Hippocampal formation (tissue), 2 donors: ENCODE data around the gene WDTC1.
"Not testable (repeated sequence)": the region's sequence is repeated elsewhere in the genome, so short reads cannot be mapped to it uniquely, and the experiment has no call there.

ENCODE experiments used
- DNase-seq, 2 donors: peaks; one replicate each; lab custom pipeline; 2025; lab: John Stamatoyannopoulos, UW

WDTC1 gene

DNA sequence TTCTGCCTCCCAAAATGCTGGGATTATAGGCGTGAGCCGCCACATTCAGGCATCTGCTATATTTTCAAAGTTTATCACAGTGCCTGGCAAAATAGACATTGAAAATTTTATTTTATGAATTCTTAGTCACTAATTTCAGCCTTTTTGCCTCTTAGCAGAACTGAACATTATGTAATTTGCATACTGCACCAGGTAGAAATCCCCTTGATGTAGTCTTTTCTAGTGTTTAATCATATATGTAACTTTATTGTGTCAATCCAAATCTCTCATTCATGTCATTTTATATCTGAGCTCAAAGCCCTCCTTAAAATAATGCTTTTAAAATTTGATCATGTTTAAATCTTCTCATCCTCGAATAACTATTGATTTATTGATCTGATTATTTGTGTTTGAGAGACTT lies 19.2 kb downstream of the WDTC1 start:
- DNase-seq: no peak

DNA sequence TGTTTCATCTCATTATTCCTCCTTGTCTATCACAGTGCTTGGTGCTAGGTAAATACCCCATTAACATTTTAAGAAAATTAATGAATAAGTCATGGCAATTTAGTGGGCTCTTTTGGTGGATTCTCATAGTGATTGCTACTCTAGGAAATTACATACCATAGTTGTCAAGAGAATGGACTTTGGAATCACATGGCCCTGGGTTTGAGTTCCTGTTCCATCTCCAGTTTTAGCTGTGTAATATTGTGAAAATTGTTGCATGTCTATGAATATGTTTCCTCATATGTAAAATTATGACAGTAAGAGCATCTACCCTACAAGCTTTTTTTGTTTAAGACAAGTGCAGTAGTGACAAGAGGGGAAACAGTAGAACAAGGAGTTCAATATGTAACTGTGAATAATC lies 20.7 kb downstream of the WDTC1 start:
- no peak for DNase-seq

DNA sequence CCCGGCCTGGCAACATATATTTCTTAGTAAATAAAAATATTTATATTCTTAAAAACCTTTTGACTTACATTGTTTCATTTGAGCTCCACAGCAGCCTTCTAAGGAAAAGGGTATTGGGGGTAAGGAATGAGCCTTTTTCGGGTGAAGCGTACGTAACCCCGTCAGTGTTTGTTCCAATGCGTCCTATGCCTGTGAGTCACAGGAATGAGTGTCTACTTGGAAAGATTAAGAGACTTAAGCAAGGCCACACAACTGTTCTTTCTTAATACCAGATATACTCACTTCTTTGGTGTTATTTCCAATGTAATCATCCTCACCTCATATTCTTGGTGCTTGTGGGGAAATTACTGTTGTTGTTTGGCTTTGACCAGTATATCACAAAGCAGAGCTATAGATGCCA lies 22.7 kb downstream of the WDTC1 start:
- DNase-seq: no peak

DNA sequence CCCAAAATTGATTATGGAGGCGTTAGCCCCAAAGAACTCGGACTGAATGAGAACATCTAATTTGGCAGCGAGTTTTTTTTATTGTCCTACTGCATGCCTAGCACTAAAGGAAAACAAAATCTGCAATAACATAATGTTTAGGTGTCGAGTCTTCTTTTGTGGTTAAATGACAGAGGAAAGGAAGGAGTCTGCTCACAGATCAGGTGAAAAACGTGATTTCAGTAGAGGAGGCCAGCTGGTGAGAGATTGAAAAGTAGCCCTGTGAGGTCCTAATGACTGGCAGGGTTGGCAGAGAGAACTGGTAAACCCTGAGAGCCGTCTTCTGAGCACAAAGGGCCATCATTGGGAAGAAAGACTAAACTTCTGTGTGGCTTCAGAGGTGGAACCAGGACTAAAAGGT lies 24.2 kb downstream of the WDTC1 start:
- DNase-seq: no peak

DNA sequence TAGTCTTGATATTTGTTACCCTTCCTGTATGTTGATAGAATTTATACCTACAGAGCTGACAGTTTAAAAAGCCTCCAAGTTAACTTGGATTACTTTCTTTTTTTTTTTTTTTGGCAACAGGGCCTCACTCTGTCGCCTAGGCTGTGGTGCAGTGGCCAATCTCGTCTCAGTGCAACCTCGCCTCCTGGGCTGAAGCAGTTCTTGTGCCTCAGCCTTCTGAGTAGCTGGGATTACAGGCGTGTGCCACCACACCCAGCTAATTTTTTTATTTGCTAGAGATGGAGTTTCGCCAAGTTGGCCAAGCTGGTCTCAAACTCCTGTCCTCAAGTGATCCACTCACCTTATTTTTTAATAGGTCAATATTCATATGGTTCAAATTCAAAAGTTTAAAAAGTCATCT lies 32.7 kb downstream of the WDTC1 start:
- DNase-seq: no peak

DNA sequence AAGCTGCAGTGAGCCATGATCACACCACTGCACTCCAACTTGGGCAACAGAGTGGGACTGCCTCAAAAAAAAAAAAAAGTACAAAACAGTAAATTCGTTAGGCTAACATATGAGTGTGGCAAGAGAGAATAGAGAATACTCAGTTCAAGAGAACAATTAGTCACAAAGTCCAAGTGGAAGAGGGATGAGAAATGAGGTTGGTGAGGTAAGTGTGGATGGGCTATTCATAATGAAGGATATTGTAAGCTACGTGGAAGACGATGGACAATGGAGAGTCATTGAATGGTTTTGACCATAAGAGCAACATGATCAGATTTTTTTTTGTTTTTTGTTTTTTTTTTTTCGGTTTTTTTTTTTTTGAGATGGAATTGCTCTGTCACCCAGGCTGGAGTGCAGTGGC lies 34.8 kb downstream of the WDTC1 start:
- no peak for DNase-seq

DNA sequence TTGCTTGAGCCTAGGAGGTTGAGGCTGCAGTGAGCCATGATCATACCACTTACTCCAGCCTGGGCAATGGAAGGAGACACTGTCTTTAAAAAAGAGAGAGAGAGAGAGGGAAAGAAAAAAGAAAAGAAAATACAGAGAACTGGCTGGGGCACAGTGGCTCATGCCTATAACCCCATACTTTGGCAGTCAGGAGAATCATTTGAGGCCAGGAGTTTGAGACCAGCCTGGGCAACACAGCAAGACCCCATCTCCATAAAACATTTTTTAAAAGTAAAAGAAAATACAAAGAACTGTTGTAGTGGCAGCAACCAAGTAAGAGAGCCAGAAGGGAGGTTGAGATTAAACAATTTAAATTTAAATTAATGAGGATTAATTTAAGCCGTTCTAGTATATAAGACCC lies 39.8 kb downstream of the WDTC1 start:
- no peak for DNase-seq

DNA sequence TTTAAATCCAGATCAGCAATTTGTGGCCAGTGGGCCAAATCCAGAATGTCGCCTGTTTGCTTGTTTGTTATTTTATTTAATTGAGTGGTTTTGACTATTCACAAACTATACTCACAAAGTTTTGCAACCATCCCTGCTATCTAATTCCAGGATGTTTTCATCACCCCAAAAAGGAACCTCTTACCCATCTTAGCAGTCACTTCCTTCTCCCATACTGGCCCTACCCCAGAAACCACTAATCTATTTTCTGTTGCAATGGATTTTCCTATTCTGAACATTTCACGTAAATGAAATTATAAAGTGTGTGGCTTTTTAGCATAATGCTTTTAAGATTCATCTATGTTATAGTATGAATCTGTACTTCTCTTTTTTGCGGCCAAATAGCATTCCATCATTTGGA lies 41.3 kb downstream of the WDTC1 start:
- no peak for DNase-seq

DNA sequence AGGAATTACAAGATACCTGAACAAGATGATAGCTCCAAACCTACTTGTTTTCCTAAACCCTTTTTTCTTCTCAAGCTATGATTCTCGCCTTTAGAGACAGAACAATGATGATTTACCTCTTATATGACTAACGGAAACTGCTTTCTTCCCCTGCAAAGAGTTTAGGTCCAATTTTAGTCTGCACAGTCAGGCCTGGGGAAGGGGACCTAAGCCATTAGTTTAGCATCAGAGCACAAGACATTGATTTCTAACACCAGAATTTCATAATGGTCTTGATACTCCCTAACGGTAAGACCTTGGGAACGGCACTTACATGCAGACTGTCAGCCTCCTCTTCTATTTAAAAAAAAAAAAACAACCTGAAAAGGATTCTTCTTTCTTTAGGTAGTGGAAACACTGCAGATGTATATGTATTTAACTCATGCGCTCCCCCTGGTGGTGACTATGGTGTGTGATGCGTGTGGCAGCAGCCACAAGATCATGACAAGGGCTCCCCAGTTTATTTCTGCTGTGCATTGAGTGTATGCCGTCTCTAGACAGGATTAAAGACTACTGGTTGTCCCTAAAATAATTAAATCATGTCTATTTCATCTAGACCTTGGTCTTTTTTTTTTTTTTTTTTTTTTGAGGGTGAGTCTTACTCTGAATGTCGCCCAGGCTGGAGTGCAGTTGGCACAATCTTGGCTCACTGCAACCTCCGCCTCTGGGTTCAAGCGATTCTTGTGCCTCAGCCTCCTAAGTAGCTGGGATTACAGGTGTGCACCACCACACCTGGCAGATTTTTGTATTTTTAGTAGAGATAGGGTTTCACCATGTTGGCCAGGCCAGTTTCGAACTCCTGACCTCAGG lies 50.2 kb downstream of the WDTC1 start:
- DNase-seq: peak; percentile 46 to 67

DNA sequence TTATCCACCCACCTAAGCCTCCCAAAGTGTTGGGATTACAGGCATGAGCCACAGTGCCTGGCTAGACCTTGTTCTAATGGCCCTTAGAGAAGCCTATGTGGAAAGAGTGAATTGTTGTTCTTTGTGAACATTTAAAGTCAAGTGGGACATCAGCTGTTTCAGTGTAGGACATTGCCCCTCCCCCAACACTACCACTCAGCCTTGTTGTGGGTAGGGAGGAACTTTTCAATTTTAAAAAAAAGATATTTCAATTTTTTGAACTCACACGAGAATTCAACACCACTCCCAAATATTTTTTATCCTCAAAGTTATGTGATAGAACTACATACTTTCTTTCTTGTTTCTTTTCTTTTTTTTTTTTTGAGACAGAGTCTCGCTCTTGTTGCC lies 50.8 kb downstream of the WDTC1 start:
- DNase-seq: no peak

DNA sequence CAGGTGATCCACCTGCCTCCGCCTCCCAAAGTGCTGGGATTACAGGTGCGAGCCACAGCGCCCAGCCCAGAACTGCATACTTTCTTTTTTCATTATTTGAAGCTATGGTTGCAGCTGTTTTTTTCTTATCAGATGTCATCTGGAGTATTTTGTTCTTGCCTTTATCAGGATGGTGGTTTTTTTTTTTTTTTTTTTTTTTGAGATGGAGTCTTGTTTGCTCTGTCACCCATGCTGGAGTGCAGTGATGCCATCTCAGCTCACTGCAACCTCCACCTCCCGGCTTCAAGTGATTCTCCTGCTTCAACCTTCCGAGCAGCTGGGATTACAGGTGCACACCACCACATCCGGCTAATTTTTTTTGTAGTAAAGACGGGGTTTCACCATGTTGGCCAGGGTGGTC lies 51.4 kb downstream of the WDTC1 start:
- DNase-seq: not testable (repeated sequence)

DNA sequence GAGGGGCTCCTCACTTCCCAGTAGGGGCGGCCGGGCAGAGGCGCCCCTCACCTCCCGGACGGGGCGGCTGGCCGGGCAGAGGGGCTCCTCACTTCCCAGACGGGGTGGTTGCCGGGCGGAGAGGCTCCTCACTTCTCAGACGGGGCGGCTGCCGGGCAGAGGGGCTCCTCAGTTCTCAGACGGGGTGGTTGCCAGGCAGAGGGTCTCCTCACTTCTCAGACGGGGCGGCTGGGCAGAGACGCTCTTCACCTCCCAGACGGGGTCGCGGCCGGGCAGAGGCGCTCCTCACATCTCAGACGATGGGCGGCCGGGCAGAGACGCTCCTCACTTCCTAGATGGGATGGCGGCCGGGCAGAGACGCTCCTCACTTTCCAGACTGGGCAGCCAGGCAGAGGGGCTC lies 54.7 kb downstream of the WDTC1 start:
- not testable (repeated sequence) for DNase-seq

DNA sequence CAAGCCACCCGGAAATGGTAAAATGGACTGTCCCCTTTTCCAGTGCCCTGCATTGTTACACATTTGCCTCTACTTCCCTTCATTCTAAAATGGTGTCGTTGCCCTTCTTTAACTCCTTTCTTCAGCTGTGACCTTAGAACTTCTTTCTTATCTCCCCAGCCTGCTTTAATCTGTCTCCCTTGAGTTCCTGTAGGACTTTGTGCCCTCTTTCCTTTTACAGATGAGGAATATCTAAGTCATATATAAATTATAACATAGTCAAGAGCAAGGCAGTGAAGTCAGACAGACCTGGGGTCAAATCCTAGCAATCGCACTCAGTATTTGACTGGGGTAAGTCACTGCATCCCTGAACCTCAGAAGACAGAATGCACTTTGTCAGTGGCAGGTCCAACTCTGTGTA lies 56.1 kb downstream of the WDTC1 start:
- DNase-seq: no peak

DNA sequence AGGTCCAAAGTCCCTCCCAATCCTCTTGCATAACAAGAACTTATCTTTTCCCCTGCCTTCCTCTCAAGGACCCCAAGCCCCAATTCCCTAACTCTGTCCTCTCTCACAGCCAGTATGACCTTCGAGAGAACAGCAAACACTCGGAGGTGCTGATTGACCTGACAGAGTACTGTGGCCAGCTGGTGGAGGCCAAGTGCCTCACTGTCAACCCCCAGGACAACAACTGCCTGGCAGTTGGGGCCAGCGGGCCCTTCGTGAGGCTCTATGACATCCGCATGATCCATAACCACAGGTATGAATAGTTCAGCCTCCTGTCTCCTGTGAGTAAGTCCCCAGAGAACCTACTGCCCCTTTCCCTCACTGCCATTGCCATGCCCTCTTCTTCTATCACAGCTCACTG lies 57.7 kb downstream of the WDTC1 start:
- DNase-seq: no peak

DNA sequence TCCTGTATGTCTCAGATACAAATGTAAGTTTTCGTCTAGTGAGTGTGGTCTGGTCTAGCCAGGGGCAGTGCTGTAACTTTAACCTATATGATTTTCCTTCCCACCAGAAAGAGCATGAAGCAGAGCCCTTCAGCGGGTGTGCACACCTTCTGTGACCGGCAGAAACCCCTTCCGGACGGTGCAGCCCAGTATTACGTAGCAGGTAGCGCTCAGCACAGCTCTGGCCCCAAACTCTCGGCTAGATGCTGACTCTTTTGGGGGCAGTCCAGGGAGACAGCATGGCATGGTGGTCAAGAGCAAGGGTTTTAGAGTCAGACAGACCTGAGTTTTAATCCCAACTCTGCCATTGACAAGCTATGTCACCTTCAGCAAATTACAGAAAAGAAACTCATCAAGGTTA lies 59.5 kb downstream of the WDTC1 start:
- DNase-seq: no peak

DNA sequence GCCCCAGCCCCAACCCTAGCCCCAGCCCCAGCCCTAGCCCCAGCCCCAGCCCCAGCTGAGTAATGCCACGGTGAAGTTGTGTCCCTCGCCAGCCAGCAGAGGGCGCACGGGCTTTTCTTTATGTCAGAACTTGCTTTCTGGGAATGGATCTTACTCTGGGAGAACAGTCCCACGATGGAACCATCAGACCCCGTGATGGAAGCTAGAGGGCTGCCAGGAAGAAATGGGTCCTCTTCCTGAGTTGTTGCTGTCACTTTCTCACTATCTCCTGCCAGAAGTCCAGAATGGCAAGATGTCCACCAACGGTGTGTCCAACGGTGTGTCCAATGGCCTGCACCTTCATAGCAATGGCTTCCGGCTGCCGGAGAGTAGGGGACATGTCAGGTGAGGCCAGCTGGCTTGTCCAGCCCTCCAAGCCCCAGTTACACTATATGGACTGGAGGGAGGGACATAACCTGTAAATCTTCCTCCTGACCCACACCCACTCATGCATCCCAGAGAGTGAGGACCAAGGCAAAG lies 62.4 kb downstream of the WDTC1 start:
- DNase-seq: peak; percentile 20 to 52

DNA sequence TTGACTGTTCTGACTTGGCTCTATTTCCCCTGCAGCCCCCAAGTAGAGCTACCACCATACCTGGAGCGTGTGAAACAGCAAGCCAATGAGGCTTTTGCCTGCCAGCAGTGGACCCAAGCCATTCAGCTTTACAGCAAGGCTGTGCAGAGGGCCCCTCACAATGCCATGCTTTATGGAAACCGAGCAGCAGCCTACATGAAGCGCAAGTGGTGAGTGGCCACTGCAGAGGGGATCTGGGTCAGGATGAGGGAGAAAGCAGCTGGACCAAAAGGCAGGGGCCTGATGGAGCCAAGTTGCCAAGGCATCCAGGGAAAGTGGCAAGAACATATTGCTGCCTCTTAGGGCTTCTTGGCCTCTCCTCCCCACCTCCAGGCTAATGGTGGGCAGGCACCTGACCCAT lies 63.5 kb downstream of the WDTC1 start:
- DNase-seq: no peak

DNA sequence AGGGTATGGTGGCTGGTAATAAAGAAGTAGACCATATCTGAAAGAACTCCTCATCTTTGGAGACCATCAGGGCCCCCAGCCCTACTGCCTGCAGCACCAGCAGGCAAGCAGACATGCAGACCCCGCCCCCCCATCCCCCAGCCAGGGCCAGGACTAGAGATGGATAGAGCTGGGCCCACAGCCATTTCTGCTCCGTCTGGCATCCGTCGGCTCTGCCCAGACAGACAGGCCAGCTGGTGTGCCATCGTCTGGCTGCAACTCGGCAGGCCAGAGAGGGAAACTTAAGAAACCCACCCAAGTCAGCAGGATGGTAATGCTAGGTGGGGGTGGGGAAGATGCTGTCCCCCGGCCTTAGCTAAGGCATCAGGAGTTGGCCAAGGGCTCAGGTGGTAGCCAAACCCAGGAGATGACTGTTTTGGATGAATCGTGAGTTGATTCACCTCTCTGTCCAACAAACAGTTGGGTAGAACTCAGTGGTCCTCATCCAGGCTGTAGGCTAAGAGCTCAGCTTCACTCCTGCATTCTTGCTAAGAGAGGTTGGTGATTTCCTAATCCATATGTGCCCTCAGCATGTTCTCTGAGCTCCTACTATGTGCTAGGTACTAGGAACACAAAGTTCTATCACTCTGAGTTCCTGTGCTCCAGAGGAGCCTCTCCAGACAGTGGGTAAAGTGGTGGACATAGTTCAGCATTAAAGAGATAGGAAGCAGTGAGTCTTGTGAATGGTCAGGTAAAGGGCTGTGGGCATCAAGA lies 64.4 kb downstream of the WDTC1 start:
- DNase-seq: no peak

DNA sequence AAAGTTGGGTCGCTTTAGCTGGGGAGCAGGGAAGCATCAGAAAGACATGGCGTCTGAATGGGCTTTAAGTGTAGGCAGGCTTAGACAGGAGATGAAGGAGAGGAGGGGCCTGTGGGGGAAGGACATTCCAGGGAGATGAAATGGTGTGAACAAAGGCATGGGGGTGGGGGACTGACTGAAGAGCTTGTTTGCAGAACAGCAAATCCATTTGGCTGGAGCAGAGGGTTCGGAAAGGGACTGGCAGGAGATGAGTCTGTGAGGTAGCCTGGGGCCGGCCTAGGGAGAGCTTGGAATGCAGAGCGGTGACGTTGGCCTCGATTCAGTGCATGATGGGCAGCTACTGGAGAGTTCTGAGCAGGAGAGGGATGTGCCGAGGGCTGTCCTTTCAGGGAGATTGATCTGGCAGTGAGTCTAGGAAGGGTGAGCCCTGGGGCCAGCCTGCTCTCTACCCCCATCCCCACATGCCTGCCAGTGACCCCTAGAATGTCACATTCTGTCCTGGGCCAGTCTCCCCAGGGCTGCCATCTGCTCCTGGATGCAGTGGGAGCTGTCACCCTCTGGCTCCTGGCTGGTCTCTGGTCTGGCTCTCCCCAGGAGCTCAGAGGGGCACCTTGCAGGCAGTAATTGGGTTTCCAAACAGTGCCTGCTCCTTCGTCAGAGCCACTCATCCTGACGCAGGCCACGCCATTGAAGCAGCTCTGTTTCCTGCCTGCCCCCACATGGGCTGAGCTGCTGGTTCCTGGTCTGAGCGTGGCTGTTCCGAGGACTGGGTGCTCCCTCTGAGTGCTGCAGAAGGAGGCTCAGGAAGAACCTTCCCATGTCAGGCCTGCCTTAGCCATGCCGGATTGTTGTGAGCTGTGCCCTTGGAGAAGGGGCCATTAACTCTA lies 65.2 kb downstream of the WDTC1 start:
- DNase-seq: peak; percentile 21 to 27

DNA sequence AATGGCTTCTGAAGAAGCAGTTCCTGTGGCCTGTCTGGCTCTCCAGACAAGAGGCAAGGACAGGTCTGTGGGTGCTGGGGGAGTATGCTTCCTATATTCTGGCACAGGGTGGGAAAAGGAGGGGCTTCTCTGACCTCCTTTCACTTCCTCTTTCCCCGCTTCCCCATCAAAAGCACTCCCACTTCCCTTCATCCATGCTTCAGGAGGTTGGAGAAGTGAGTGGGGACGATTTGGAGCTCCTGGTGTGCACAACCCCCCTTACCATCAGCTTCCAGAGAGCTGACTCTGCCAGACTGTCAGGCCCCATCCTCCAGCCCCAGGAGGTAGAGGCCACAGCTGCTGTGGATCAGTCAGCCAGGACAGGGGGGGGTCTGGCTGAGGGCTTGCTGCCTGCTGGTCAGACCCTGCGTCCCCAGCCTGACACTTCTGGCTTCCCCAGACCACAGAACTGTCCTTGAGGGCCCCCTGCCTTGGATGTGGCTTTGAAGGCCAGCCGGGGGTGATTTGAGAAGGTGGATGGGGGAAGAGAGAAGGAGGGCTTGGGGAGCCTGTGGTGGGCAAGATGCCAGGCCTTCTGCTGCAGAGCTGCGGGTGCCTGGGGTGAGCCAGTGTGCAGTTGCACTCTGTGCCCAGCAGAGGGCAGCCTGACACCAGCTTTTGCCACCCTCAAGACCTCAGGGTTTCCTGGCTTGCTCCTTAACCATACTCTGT lies 66.1 kb downstream of the WDTC1 start:
- peak; percentile 62 to 77 for DNase-seq

DNA sequence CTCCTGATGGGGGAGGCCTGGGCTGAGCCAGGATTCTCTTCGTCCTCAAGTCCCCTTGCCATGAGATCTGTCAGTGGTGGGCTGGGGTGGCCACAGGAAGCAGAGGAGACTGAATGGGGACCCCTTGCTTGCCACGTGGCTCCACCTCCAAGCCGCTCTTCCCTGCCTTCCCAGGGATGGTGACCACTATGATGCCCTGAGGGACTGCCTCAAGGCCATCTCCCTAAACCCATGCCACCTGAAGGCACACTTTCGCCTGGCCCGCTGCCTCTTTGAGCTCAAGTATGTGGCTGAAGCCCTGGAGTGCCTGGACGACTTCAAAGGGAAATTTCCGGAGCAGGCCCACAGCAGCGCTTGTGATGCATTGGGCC lies 66.6 kb downstream of the WDTC1 start:
- DNase-seq: no peak
